ENCODE data around the gene FAM78A.
A peak's percentile ranks its signal among the peaks of the same experiment; 100 is the strongest.

FAM78A gene

DNA sequence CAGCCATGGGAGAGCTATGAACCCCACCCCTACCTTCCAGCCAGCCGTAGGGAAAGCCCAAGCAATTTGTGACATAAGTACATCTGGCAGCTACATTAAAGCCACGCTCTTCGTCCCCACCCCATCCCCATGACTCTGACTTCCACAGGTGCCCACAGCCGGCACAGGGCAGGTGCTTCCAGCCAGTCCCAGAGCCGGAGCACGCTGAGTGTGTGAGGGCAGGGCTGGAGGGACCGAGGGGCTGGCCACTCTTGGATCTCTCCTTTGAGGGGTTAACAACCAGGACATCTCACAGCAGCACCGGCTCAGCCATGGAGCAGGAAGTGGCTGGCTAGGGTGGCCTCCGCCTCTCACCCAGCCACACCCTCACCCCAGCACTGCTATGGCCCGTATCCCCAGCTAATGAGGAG is 2.4 kb upstream of the FAM78A start:
- CTCF ChIA-PET: interaction anchor here (1.2 to 2.9 kb wide), 4 partner anchors 10 to 58 kb away, joined by 3 to 10 read pairs (median 4); partner anchors contain the start of gene PLPP7
- no peak for DNase-seq (ENCODE audit: extremely low spot score)
- POLR2A ChIA-PET: interaction anchor here (0.5 kb wide), 1 partner anchor 120 kb away, joined by 6 read pairs; no protein-coding TSS in a partner anchor
- no peak for TF ChIP-seq CTCF (IDR thresholded peaks at IDR 0.05; ENCODE audit: control extremely low read depth, extremely low read depth, low read depth, missing control alignments)

GRCh38 chr9:131277910-131278701 is 1.8 kb upstream of the FAM78A start:
- CTCF ChIA-PET: interaction anchor here (1.2 to 2.9 kb wide), 4 partner anchors 11 to 59 kb away, joined by 3 to 10 read pairs (median 4); partner anchors contain the start of gene PLPP7
- peak; percentile 87 for DNase-seq (ENCODE audit: extremely low spot score)
- POLR2A ChIA-PET: interaction anchor here (0.5 to 1.0 kb wide), 4 partner anchors 21 to 1546 kb away, joined by 3 to 6 read pairs (median 4); no protein-coding TSS in a partner anchor
- no peak for TF ChIP-seq CTCF (IDR thresholded peaks at IDR 0.05; ENCODE audit: control extremely low read depth, extremely low read depth, low read depth, missing control alignments)

DNA sequence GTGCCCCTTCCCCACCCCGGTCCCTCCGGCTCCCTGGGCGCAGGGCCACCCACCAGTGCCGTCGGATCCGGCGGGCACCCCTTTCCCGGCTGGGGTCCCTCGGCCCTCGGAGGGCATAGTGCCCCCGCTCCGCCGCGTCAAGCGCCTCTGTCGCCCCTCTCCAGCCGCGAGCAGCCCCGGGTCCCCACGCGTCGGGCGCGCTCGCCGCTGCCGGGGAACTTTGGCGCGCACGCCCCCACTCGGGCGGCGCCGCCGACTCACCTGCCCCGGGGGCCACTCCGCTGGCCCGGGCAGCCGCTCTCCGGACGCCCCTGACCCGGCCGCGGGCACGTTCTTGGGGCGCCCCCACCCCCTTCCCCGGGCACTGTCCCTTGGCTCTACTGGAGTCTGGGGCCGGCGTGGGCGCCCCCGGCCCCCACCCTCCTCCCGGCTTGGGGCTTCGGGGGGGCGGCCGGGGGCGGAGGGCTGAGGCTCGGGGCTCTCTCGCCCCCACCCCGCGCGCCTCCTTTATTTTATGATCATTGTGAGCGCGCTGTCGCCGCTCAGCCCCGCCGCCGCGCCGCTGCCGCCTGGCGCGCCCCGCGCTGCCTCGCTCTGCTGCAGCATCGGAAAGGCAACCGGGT is 1.1 kb upstream of the FAM78A start:
- CTCF ChIA-PET: interaction anchor here (1.0 to 1.4 kb wide), 3 partner anchors 10 to 100 kb away, joined by 3 to 5 read pairs (median 4); no protein-coding TSS in a partner anchor
- POLR2A ChIA-PET: interaction anchor here (1.0 kb wide), 1 partner anchor 22 kb away, joined by 3 read pairs; no protein-coding TSS in a partner anchor
- no peak for DNase-seq (ENCODE audit: extremely low spot score)
- peak; percentile 25 for TF ChIP-seq CTCF (IDR thresholded peaks at IDR 0.05; ENCODE audit: control extremely low read depth, extremely low read depth, low read depth, missing control alignments)

DNA sequence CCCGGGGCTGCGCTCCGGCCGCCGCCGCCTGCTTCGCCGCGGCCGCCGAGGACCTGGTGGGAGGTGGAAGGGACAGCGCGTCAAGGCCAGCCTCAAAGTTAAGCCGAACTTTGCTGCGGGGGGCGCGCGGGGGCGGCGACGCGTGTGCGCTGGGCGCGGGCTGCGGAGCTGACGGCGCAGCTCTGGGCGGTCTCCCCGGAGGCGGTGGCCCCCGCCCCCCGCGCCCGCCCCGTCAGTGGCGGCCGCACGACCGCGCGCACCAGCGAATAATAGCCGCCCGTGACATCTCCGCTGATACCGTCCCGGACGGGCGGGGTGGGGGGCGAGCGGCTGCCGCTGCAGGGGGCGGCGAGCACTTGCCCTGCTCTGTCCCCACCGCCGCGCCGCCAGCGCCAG is 579 bp upstream of the FAM78A start:
- TF ChIP-seq CTCF (IDR thresholded peaks at IDR 0.05; ENCODE audit: control extremely low read depth, extremely low read depth, low read depth, missing control alignments): no peak
- POLR2A ChIA-PET: no interaction called here
- CTCF ChIA-PET: interaction anchor here (0.9 to 1.3 kb wide), 4 partner anchors 9 to 99 kb away, joined by 3 to 4 read pairs (median 3); partner anchors contain the start of gene PLPP7
- no peak for DNase-seq (ENCODE audit: extremely low spot score)

DNA sequence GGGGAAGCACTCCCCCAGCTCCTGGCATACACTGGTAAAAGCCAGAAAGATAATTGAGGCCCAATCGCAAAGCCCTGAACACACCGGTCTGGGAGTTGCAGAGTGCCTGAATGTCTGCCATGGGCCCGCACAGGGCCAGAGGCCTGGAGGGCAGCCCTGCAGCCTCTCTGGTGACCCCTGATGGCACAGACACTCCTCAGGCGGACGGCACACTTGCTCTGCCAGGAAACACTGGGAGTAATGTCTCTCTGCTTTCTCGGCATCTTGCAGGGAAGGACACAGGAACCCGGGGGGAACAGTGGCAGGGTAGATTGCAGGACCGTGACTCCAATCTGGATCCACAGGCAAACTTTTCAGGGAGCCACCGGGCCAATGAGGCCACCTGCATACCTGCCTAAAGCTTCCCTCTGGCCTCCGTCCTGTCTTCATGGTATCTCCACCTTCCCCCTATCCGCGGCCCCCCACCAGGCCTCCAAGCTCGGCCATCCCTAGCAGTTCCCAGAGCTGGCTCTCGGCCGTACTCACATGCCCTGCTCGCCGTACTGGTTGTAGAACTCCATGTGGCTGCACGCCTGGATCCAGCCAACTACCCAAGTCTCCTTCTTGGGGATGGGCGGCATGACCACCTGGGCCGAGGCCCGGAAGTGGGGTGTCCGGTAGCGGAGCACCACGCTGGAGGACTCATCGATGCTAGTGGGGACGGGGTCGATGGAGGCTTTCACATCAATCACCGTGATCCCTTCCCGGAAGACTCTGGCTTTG is 797 bp downstream of the FAM78A start:
- CTCF ChIA-PET: interaction anchor here (1.0 to 2.5 kb wide), 10 partner anchors 8 to 97 kb away, joined by 3 to 19 read pairs (median 3); partner anchors contain the start of gene PLPP7
- peak; percentile 38 for TF ChIP-seq CTCF (IDR thresholded peaks at IDR 0.05; ENCODE audit: control extremely low read depth, extremely low read depth, low read depth, missing control alignments)
- peak; percentile 61 for DNase-seq (ENCODE audit: extremely low spot score)
- POLR2A ChIA-PET: no interaction called here
